ENCODE data around the gene ATP2A2. TPM values are rescaled to one million over a fixed set of nuclear protein-coding genes. Genes with fewer than 3 reads are reported as not detected.

The ATP2A2 gene
- total and polyA plus RNA-seq, 2 experiments from 2014 or later: 47.2 to 225 TPM

DNA sequence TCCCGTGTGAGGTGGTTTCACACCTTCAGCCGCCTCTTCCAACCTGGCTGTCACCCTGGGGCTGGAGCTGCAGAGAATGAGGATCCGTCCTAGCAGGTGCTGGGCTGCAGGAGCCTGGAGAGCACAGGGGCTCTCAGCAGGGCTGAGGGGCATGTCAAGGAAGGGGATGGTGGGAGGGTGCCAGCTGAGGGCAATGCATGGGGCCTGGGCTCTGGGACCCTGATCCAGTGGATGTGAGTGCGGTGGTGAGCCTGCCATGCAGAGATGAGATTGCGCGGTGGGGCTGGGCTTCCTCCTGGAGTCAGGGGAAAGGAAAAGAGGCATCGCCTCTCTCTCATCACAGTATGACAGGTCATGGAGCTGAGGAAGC, 91.0 kb downstream of the ATP2A2 start (continued):
- TF ChIP-seq, protein P1, sequence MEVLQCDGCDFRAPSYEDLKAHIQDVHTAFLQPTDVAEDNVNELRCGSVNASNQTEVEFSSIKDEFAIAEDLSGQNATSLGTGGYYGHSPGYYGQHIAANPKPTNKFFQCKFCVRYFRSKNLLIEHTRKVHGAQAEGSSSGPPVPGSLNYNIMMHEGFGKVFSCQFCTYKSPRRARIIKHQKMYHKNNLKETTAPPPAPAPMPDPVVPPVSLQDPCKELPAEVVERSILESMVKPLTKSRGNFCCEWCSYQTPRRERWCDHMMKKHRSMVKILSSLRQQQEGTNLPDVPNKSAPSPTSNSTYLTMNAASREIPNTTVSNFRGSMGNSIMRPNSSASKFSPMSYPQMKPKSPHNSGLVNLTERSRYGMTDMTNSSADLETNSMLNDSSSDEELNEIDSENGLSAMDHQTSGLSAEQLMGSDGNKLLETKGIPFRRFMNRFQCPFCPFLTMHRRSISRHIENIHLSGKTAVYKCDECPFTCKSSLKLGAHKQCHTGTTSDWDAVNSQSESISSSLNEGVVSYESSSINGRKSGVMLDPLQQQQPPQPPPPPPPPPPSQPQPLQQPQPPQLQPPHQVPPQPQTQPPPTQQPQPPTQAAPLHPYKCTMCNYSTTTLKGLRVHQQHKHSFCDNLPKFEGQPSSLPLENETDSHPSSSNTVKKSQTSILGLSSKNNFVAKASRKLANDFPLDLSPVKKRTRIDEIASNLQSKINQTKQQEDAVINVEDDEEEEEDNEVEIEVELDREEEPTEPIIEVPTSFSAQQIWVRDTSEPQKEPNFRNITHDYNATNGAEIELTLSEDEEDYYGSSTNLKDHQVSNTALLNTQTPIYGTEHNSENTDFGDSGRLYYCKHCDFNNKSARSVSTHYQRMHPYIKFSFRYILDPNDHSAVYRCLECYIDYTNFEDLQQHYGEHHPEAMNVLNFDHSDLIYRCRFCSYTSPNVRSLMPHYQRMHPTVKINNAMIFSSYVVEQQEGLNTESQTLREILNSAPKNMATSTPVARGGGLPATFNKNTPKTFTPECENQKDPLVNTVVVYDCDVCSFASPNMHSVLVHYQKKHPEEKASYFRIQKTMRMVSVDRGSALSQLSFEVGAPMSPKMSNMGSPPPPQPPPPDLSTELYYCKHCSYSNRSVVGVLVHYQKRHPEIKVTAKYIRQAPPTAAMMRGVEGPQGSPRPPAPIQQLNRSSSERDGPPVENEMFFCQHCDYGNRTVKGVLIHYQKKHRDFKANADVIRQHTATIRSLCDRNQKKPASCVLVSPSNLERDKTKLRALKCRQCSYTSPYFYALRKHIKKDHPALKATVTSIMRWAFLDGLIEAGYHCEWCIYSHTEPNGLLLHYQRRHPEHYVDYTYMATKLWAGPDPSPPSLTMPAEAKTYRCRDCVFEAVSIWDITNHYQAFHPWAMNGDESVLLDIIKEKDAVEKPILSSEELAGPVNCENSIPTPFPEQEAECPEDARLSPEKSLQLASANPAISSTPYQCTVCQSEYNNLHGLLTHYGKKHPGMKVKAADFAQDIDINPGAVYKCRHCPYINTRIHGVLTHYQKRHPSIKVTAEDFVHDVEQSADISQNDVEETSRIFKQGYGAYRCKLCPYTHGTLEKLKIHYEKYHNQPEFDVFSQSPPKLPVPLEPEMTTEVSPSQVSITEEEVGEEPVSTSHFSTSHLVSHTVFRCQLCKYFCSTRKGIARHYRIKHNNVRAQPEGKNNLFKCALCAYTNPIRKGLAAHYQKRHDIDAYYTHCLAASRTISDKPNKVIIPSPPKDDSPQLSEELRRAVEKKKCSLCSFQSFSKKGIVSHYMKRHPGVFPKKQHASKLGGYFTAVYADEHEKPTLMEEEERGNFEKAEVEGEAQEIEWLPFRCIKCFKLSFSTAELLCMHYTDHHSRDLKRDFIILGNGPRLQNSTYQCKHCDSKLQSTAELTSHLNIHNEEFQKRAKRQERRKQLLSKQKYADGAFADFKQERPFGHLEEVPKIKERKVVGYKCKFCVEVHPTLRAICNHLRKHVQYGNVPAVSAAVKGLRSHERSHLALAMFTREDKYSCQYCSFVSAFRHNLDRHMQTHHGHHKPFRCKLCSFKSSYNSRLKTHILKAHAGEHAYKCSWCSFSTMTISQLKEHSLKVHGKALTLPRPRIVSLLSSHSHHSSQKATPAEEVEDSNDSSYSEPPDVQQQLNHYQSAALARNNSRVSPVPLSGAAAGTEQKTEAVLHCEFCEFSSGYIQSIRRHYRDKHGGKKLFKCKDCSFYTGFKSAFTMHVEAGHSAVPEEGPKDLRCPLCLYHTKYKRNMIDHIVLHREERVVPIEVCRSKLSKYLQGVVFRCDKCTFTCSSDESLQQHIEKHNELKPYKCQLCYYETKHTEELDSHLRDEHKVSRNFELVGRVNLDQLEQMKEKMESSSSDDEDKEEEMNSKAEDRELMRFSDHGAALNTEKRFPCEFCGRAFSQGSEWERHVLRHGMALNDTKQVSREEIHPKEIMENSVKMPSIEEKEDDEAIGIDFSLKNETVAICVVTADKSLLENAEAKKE (CRISPR knock-in tag; IDR thresholded peaks at IDR 0.05): no peak

- Histone ChIP-seq H3K4me3 (no peak overlapping the region), H3K36me3 (ENCODE audit: insufficient read depth) (peaks cover 46% of the 10 kb centered on the region), H3F3A (replicated peaks; ENCODE audit: low read depth) (peaks cover 25% of the 10 kb centered on the region), H2AFZ (no peak overlapping the region), H3K4me1 (ENCODE audit: insufficient read depth) (no peaks in the 10 kb centered on the region), H4K20me1 (replicated peaks; ENCODE audit: insufficient read depth) (peaks cover 10% of the 10 kb centered on the region), H3K9me2 (ENCODE audit: insufficient read depth) (no peaks in the 10 kb centered on the region), H3K4me2 (no peak overlapping the region), H3K27ac (ENCODE audit: low read depth) (0 out of 2 replicates have a peak overlapping the region, but pooled peaks have one; percentile 19), H3K79me2 (replicated peaks; ENCODE audit: insufficient read depth) (no peaks in the 10 kb centered on the region), H3K27me3 (ENCODE audit: insufficient read depth) (no peaks in the 10 kb centered on the region)
- no peak for ATAC-seq
- Mint-ChIP-seq H3K27ac (no peak overlapping the region), H3K4me3 (no peak overlapping the region), H3K4me1 (no peaks in the 10 kb centered on the region), H3K9me3 (no peaks in the 10 kb centered on the region), H3K27me3 (ENCODE audit: insufficient read depth, low read depth, poor library complexity) (peaks cover 2% of the 10 kb centered on the region), H3K36me3 (ENCODE audit: low read depth) (peaks cover 72% of the 10 kb centered on the region)
- no peak for DNase-seq (ENCODE audit: low spot score)
- TF ChIP-seq CREB1 (CRISPR knock-in tag; IDR thresholded peaks at IDR 0.05; ENCODE audit: low read depth) (no peak), EZH2 (IDR thresholded peaks at IDR 0.05; ENCODE audit: low read depth, unreplicated experiment) (no peak), POLR2AphosphoS5 (IDR thresholded peaks at IDR 0.05; ENCODE audit: low read depth) (no peak), CTCF (conservative IDR thresholded peaks at IDR 0.05; ENCODE audit: low read depth in 2 of 2) (no peak), ZNF331 (CRISPR knock-in tag; IDR thresholded peaks at IDR 0.05; ENCODE audit: low read depth) (no peak), ETS1 (IDR thresholded peaks at IDR 0.05) (no peak), JUNB (IDR thresholded peaks at IDR 0.05; ENCODE audit: unreplicated experiment) (no peak), EZH2phosphoT487 (IDR thresholded peaks at IDR 0.05; ENCODE audit: unreplicated experiment) (no peak), STAT1 (IDR thresholded peaks at IDR 0.05; ENCODE audit: unreplicated experiment) (no peak), NANOG (IDR thresholded peaks at IDR 0.05; ENCODE audit: borderline replicate concordance) (no peak)
Measured at GRCh38 chr12:110373025-110373424, 92.0 kb downstream of the ATP2A2 start.
